ENCODE results near the gene COL19A1.

DNA sequence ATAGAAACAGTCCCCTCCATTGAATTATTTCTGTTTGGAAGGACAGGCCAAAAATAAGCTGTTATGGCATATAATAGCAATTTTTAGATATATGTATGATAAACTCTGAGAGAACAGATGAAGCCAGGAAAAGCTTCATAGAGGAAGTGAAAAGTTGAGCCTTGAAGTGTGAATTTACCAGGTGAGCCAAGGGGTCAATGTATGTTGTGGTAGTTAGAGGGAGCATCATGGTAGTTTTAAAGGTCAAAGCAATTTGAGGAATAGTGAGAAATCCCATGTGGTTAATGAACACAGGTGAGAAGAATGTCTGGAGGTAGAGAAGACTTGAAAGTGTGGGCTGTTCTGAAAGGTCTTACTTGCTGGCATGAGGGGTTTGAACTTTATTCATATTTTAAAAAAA lies 47.0 kb downstream of the COL19A1 start:
- TF ChIP-seq, protein P1, sequence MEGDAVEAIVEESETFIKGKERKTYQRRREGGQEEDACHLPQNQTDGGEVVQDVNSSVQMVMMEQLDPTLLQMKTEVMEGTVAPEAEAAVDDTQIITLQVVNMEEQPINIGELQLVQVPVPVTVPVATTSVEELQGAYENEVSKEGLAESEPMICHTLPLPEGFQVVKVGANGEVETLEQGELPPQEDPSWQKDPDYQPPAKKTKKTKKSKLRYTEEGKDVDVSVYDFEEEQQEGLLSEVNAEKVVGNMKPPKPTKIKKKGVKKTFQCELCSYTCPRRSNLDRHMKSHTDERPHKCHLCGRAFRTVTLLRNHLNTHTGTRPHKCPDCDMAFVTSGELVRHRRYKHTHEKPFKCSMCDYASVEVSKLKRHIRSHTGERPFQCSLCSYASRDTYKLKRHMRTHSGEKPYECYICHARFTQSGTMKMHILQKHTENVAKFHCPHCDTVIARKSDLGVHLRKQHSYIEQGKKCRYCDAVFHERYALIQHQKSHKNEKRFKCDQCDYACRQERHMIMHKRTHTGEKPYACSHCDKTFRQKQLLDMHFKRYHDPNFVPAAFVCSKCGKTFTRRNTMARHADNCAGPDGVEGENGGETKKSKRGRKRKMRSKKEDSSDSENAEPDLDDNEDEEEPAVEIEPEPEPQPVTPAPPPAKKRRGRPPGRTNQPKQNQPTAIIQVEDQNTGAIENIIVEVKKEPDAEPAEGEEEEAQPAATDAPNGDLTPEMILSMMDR (conservative IDR thresholded peaks at IDR 0.05; ENCODE audit: low read depth in 2 of 2) = no peak
- TF ChIP-seq EZH2phosphoT487 (IDR thresholded peaks at IDR 0.05; ENCODE audit: unreplicated experiment) = no peak
- TF ChIP-seq POLR2AphosphoS5 (IDR thresholded peaks at IDR 0.05; ENCODE audit: low read depth) = no peak
- TF ChIP-seq STAT1 (IDR thresholded peaks at IDR 0.05; ENCODE audit: unreplicated experiment) = no peak
- TF ChIP-seq EZH2 (IDR thresholded peaks at IDR 0.05; ENCODE audit: low read depth, unreplicated experiment) = no peak
- TF ChIP-seq, protein P2, sequence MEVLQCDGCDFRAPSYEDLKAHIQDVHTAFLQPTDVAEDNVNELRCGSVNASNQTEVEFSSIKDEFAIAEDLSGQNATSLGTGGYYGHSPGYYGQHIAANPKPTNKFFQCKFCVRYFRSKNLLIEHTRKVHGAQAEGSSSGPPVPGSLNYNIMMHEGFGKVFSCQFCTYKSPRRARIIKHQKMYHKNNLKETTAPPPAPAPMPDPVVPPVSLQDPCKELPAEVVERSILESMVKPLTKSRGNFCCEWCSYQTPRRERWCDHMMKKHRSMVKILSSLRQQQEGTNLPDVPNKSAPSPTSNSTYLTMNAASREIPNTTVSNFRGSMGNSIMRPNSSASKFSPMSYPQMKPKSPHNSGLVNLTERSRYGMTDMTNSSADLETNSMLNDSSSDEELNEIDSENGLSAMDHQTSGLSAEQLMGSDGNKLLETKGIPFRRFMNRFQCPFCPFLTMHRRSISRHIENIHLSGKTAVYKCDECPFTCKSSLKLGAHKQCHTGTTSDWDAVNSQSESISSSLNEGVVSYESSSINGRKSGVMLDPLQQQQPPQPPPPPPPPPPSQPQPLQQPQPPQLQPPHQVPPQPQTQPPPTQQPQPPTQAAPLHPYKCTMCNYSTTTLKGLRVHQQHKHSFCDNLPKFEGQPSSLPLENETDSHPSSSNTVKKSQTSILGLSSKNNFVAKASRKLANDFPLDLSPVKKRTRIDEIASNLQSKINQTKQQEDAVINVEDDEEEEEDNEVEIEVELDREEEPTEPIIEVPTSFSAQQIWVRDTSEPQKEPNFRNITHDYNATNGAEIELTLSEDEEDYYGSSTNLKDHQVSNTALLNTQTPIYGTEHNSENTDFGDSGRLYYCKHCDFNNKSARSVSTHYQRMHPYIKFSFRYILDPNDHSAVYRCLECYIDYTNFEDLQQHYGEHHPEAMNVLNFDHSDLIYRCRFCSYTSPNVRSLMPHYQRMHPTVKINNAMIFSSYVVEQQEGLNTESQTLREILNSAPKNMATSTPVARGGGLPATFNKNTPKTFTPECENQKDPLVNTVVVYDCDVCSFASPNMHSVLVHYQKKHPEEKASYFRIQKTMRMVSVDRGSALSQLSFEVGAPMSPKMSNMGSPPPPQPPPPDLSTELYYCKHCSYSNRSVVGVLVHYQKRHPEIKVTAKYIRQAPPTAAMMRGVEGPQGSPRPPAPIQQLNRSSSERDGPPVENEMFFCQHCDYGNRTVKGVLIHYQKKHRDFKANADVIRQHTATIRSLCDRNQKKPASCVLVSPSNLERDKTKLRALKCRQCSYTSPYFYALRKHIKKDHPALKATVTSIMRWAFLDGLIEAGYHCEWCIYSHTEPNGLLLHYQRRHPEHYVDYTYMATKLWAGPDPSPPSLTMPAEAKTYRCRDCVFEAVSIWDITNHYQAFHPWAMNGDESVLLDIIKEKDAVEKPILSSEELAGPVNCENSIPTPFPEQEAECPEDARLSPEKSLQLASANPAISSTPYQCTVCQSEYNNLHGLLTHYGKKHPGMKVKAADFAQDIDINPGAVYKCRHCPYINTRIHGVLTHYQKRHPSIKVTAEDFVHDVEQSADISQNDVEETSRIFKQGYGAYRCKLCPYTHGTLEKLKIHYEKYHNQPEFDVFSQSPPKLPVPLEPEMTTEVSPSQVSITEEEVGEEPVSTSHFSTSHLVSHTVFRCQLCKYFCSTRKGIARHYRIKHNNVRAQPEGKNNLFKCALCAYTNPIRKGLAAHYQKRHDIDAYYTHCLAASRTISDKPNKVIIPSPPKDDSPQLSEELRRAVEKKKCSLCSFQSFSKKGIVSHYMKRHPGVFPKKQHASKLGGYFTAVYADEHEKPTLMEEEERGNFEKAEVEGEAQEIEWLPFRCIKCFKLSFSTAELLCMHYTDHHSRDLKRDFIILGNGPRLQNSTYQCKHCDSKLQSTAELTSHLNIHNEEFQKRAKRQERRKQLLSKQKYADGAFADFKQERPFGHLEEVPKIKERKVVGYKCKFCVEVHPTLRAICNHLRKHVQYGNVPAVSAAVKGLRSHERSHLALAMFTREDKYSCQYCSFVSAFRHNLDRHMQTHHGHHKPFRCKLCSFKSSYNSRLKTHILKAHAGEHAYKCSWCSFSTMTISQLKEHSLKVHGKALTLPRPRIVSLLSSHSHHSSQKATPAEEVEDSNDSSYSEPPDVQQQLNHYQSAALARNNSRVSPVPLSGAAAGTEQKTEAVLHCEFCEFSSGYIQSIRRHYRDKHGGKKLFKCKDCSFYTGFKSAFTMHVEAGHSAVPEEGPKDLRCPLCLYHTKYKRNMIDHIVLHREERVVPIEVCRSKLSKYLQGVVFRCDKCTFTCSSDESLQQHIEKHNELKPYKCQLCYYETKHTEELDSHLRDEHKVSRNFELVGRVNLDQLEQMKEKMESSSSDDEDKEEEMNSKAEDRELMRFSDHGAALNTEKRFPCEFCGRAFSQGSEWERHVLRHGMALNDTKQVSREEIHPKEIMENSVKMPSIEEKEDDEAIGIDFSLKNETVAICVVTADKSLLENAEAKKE (CRISPR knock-in tag; IDR thresholded peaks at IDR 0.05) = no peak
- TF ChIP-seq, protein P3, sequence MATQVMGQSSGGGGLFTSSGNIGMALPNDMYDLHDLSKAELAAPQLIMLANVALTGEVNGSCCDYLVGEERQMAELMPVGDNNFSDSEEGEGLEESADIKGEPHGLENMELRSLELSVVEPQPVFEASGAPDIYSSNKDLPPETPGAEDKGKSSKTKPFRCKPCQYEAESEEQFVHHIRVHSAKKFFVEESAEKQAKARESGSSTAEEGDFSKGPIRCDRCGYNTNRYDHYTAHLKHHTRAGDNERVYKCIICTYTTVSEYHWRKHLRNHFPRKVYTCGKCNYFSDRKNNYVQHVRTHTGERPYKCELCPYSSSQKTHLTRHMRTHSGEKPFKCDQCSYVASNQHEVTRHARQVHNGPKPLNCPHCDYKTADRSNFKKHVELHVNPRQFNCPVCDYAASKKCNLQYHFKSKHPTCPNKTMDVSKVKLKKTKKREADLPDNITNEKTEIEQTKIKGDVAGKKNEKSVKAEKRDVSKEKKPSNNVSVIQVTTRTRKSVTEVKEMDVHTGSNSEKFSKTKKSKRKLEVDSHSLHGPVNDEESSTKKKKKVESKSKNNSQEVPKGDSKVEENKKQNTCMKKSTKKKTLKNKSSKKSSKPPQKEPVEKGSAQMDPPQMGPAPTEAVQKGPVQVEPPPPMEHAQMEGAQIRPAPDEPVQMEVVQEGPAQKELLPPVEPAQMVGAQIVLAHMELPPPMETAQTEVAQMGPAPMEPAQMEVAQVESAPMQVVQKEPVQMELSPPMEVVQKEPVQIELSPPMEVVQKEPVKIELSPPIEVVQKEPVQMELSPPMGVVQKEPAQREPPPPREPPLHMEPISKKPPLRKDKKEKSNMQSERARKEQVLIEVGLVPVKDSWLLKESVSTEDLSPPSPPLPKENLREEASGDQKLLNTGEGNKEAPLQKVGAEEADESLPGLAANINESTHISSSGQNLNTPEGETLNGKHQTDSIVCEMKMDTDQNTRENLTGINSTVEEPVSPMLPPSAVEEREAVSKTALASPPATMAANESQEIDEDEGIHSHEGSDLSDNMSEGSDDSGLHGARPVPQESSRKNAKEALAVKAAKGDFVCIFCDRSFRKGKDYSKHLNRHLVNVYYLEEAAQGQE (IDR thresholded peaks at IDR 0.05; ENCODE audit: unreplicated experiment) = no peak
- no peak for TF ChIP-seq JUNB (IDR thresholded peaks at IDR 0.05; ENCODE audit: unreplicated experiment)
- TF ChIP-seq CREB1 (CRISPR knock-in tag; IDR thresholded peaks at IDR 0.05; ENCODE audit: low read depth) = no peak
- TF ChIP-seq, protein P4, sequence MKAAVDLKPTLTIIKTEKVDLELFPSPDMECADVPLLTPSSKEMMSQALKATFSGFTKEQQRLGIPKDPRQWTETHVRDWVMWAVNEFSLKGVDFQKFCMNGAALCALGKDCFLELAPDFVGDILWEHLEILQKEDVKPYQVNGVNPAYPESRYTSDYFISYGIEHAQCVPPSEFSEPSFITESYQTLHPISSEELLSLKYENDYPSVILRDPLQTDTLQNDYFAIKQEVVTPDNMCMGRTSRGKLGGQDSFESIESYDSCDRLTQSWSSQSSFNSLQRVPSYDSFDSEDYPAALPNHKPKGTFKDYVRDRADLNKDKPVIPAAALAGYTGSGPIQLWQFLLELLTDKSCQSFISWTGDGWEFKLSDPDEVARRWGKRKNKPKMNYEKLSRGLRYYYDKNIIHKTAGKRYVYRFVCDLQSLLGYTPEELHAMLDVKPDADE (IDR thresholded peaks at IDR 0.05) = no peak
- no peak for TF ChIP-seq ZNF114 (CRISPR knock-in tag; IDR thresholded peaks at IDR 0.05)

Measured in GM23338 (cell line).